Thyroid gland (tissue), 4 donors: ENCODE measurements around the gene CSPG4.

Source experiments
- CTCF ChIP-seq, 6 experiments: fragments of 200-600 bp in 3 of 6; fragments of 450-650 bp in 3 of 6; sonication (generic) in 3 of 6; IDR thresholded peaks; one replicate each; pipeline ENCODE4 v1.5.1; 2016 to 2019; ENCODE audit warnings: antibody characterized with exemption in 6 of 6, mild to moderate bottlenecking in 2 of 6, inconsistent platforms in 1 of 6, moderate library complexity in 1 of 6
- POLR2A ChIP-seq, 2 donors: fragments of 450-650 bp; IDR thresholded peaks; one replicate each; pipeline ENCODE4 v1.6.1; 2017; ENCODE audit warnings: antibody characterized with exemption in 2 of 2, mild to moderate bottlenecking in 2 of 2, moderate library complexity in 1 of 2

GRCh38 chr15:75687486-75688277 is 25.0 kb downstream of the CSPG4 start:
- TF ChIP-seq CTCF (IDR thresholded peaks at IDR 0.05) (no peak), POLR2A (IDR thresholded peaks at IDR 0.05) (no peak)
